Spleen (tissue), 7 donors: ENCODE data around the gene MRPS18A.

Experiments
- CTCF ChIP-seq, 11 experiments: fragments of 200-600 bp in 7 of 11; fragments of 450-650 bp in 4 of 11; sonication (generic) in 4 of 11; IDR thresholded peaks in 8 of 11; conservative IDR thresholded peaks in 3 of 11; 1 replicate in 7 of 11; 2 replicates in 4 of 11; pipeline versions ENCODE4 v1.4.0 to v1.8.0; 2016 to 2021; ENCODE audit warnings: antibody characterized with exemption in 11 of 11, inconsistent platforms in 4 of 11, mild to moderate bottlenecking in 1 of 11
- POLR2A ChIP-seq, 3 donors: fragments of 450-650 bp; IDR thresholded peaks; one replicate each; pipeline ENCODE4 v1.5.1; 2017; ENCODE audit warnings: antibody characterized with exemption in 3 of 3, mild to moderate bottlenecking in 1 of 3
- POLR2AphosphoS5 ChIP-seq, 3 donors: sonication (generic); formaldehyde crosslinking; IDR thresholded peaks; one replicate each; pipeline ENCODE4 v1.5.1; 2017; ENCODE audit warnings: antibody characterized with exemption in 3 of 3
- donor health status: DM: no; HTN: no; CAD: no; lungs with moderate emphysema.
- donor health status: DM: no; HTN: no; CAD: no.
- donor health status: DM: no; HTN: no; CAD: no.

- TF ChIP-seq CTCF (IDR thresholded peaks at IDR 0.05 in 8 of 11, conservative IDR thresholded peaks at IDR 0.05 in 3 of 11) (no peak), POLR2A (IDR thresholded peaks at IDR 0.05) (no peak), POLR2AphosphoS5 (IDR thresholded peaks at IDR 0.05) (no peak)
Measured at GRCh38 chr6:43680308-43681200, 7.0 kb downstream of the MRPS18A start.
